SU-DHL-6 (cell line): Measurements from ENCODE around the gene TIAM2.

Experiments used
- H2AFZ ChIP-seq: fragments of 200-600 bp; sonication (generic); 2 replicates; pipeline ENCODE4 v1.6.1; 2014; ENCODE audit warnings: low read depth, mild to moderate bottlenecking, moderate library complexity, mixed read lengths, antibody characterized with exemption, low read length; ENCODE audit not compliant: severe bottlenecking
- H3F3A ChIP-seq: fragments of 200-600 bp; shearing (Covaris generic); 2 replicates; pipeline ENCODE4 v1.6.0; 2016; ENCODE audit warnings: antibody characterized with exemption, mild to moderate bottlenecking; ENCODE audit not compliant: insufficient read depth
- H3K27ac ChIP-seq: fragments of 200-600 bp; sonication (generic); 2 replicates; pipeline ENCODE4 v1.5.1; 2016; ENCODE audit warnings: low read depth, mild to moderate bottlenecking, low read length, moderate library complexity, mixed read lengths
- H3K27me3 ChIP-seq: fragments of 200-600 bp; sonication (generic), shearing (Covaris generic); 2 replicates; pipeline ENCODE4 v1.6.0; 2014; ENCODE audit warnings: mild to moderate bottlenecking, low read length
- H3K36me3 ChIP-seq: fragments of 200-600 bp; sonication (generic); 2 replicates; pipeline ENCODE4 v1.6.1; 2014; ENCODE audit warnings: mild to moderate bottlenecking, low read length, mixed read lengths
- H3K4me2 ChIP-seq: fragments of 300-600, 200-600 bp; shearing (Covaris generic), sonication (generic); 2 replicates; pipeline ENCODE4 v1.6.0; 2014; ENCODE audit warnings: low read length, low read depth, mild to moderate bottlenecking; ENCODE audit not compliant: poor library complexity, severe bottlenecking
- H3K4me3 ChIP-seq: fragments of 200-600 bp; sonication (generic); 2 replicates; pipeline ENCODE4 v1.5.1; 2014; ENCODE audit warnings: antibody characterized with exemption, low read length, mild to moderate bottlenecking, mixed read lengths; ENCODE audit not compliant: insufficient read depth, poor library complexity, severe bottlenecking
- H3K79me2 ChIP-seq: fragments of 200-600 bp; sonication (generic); 2 replicates; pipeline ENCODE4 v1.6.1; 2014; ENCODE audit warnings: mild to moderate bottlenecking, low read length, moderate library complexity; ENCODE audit not compliant: insufficient read depth
- H3K9ac ChIP-seq: fragments of 200-600 bp; sonication (generic); 2 replicates; pipeline ENCODE4 v1.7.0; 2014; ENCODE audit warnings: mild to moderate bottlenecking, low read length
- H3K9me2 ChIP-seq: fragments of 200-600 bp; sonication (generic); replicated peaks from 2 replicates; pipeline ENCODE4 v1.6.1; 2014; ENCODE audit warnings: low read length; ENCODE audit not compliant: insufficient read depth
- H3K9me3 ChIP-seq: fragments of 200-600 bp; sonication (generic); 2 replicates; pipeline ENCODE4 v1.6.1; 2014; ENCODE audit warnings: low read length, mixed read lengths; ENCODE audit not compliant: insufficient read depth
- H4K20me1 ChIP-seq: fragments of 200-600 bp; sonication (generic); 2 replicates; pipeline ENCODE4 v1.6.1; 2014; ENCODE audit warnings: low read depth, mild to moderate bottlenecking, antibody characterized with exemption, low read length, moderate library complexity, mixed read lengths
- EZH2phosphoT487 ChIP-seq: fragments of 200-600 bp; sonication (generic), shearing (Covaris generic); conservative IDR thresholded peaks from 2 replicates; pipeline ENCODE4 v1.6.1; 2018; ENCODE audit warnings: mild to moderate bottlenecking, antibody characterized with exemption, low read length, moderate library complexity, mixed read lengths
- TF ChIP-seq, protein P1 (sequence below): fragments of 200-600 bp; sonication (generic); IDR thresholded peaks from one replicate; pipeline ENCODE4 v1.5.1; 2017; ENCODE audit warnings: antibody characterized with exemption, mild to moderate bottlenecking, low read length, moderate library complexity; ENCODE audit not compliant: insufficient read depth, poor library complexity, severe bottlenecking

TIAM2 gene

DNA sequence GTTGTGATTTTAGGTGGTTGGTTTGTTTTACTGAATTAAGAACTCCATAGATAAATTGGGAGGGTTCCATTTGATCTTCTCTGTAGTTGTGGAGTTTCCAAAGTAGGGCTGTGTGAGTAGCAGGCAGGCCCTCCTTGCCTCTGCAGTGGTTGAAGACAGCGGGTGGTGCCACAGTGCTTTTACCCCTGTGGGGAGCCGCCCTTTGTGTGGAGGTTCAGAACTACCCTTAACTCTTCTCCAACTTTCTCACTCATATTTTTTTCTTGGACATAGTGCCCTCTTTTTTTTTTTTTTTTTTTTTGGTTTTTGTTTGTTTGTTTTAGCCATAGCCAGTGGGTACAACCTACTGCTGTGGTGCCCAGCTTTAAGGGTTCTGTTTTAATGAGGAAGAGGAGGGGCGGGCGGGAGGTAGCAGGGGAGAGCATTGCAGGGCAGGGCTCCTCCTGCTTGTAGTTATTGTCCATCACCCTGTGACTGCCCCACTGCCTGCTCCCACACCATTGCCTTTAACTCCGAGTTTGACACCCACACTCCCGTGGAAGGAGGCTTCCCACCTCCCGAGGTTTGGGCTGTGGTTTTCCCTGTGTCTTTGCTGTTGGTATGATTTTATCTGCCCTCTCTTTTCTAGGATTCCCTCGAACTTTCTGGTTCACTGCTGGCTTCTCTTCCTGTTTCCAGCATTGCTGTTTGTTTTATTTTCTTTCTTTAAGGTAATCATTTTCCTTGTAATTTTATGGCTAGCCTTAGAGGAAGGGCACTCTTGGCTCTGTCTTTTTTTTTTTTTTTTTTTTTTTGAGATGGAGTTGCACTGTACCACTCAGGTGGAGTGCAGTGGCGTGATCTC, 50.7 kb downstream of the TIAM2 start:
- Histone ChIP-seq H3K4me2 (no peak overlapping the region), H3K27ac (no peak overlapping the region), H4K20me1 (no peaks in the 10 kb centered on the region), H3K9me2 (no peaks in the 10 kb centered on the region), H3K79me2 (no peaks in the 10 kb centered on the region), H2AFZ (no peak overlapping the region), H3K27me3 (no peaks in the 10 kb centered on the region), H3K9me3 (no peaks in the 10 kb centered on the region), H3K9ac (no peak overlapping the region), H3K36me3 (no peaks in the 10 kb centered on the region), H3F3A (no peaks in the 10 kb centered on the region), H3K4me3 (no peak overlapping the region)
- TF ChIP-seq, protein P1, sequence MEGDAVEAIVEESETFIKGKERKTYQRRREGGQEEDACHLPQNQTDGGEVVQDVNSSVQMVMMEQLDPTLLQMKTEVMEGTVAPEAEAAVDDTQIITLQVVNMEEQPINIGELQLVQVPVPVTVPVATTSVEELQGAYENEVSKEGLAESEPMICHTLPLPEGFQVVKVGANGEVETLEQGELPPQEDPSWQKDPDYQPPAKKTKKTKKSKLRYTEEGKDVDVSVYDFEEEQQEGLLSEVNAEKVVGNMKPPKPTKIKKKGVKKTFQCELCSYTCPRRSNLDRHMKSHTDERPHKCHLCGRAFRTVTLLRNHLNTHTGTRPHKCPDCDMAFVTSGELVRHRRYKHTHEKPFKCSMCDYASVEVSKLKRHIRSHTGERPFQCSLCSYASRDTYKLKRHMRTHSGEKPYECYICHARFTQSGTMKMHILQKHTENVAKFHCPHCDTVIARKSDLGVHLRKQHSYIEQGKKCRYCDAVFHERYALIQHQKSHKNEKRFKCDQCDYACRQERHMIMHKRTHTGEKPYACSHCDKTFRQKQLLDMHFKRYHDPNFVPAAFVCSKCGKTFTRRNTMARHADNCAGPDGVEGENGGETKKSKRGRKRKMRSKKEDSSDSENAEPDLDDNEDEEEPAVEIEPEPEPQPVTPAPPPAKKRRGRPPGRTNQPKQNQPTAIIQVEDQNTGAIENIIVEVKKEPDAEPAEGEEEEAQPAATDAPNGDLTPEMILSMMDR = no peak
- TF ChIP-seq EZH2phosphoT487 = no peak

DNA sequence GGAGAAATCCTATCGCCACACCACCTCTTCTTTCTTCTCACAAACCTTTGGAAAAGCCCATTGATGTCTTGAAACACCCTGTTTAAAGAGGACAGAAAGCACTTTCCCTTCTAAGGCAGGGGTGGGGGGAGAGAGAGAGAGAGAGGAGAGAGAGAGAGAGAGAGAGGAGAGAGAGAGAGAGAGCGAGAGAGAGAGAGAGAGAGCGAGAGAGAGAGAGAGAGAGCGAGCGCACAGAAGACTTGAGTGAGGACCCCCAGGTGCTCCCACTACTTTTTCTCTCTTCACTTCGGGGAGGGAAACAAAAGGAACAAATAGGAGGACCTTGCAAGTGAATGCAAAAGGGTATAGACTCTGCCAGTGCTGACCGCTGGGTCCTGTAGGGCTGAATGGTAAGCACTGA, 52.4 kb downstream of the TIAM2 start:
- Histone ChIP-seq H3K27ac (no peak overlapping the region), H3K27me3 (no peaks in the 10 kb centered on the region), H3K4me3 (no peak overlapping the region), H3K4me2 (no peak overlapping the region), H3K9me3 (no peaks in the 10 kb centered on the region), H3K9me2 (no peaks in the 10 kb centered on the region), H4K20me1 (no peaks in the 10 kb centered on the region), H3K36me3 (no peaks in the 10 kb centered on the region), H3K79me2 (no peaks in the 10 kb centered on the region), H3F3A (no peaks in the 10 kb centered on the region), H2AFZ (no peak overlapping the region), H3K9ac (no peak overlapping the region)
- TF ChIP-seq, protein P1 = no peak
- TF ChIP-seq EZH2phosphoT487 = no peak

DNA sequence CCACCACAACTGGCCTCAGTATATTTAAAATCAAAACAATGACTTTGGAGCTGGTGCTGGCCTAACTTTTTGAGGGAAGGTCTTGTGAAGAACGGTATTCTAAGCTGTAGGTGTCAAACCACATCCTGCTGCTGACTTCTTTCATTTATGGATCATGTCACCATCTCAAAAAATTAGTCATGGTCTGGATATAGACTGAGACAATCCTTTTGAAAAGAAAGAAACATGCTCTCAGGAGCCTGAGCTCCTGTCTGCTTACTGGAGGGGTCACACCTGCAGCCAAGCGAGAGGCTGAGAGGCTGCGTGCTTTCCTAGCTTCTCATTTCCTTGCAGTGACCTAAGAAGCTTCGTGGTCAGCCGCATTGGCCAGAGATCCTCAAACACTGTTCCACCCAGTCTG, 55.2 kb downstream of the TIAM2 start:
- H3K27ac ChIP-seq = no peak overlapping the region
- no peak overlapping the region for H2AFZ ChIP-seq
- H3K79me2 ChIP-seq = no peaks in the 10 kb centered on the region
- no peaks in the 10 kb centered on the region for H3F3A ChIP-seq
- H3K4me3 ChIP-seq = no peak overlapping the region
- H3K9me2 ChIP-seq = no peaks in the 10 kb centered on the region
- no peak overlapping the region for H3K4me2 ChIP-seq
- H3K27me3 ChIP-seq = no peaks in the 10 kb centered on the region
- H3K36me3 ChIP-seq = no peaks in the 10 kb centered on the region
- no peaks in the 10 kb centered on the region for H4K20me1 ChIP-seq
- no peak for TF ChIP-seq EZH2phosphoT487
- TF ChIP-seq, protein P1 = no peak
- H3K9me3 ChIP-seq = no peaks in the 10 kb centered on the region
- no peak overlapping the region for H3K9ac ChIP-seq
